ENCODE data around the gene DENND1A. TPM values are rescaled to one million over a fixed set of nuclear protein-coding genes. Genes with fewer than 3 reads are reported as not detected.

Gene DENND1A
- total and polyA plus RNA-seq, 2 donors from 2014 or later, result 16.3 to 19.6 TPM

- no peak overlapping the region for H3K4me3 ChIP-seq (ENCODE audit: low read length in 3 of 3)
- H3K4me1 ChIP-seq (ENCODE audit: control insufficient read depth in 2 of 3, insufficient read depth in 2 of 3, low read depth in 1 of 3, low read length in 3 of 3), result peaks cover 0 to 3% (median 0%) of the 10 kb centered on the region in 3 donors
- no peaks in the 10 kb centered on the region for H3K27me3 ChIP-seq (ENCODE audit: control insufficient read depth, insufficient read depth, low read length)
- no peaks in the 10 kb centered on the region for H3K36me3 ChIP-seq (ENCODE audit: control insufficient read depth in 2 of 3, insufficient read depth in 3 of 3, low read length in 3 of 3)
- FAIRE-seq (no peak), DNase-seq (no peak)
- H3K27ac ChIP-seq (ENCODE audit: low read depth in 2 of 2, low read length in 2 of 2), result no peak overlapping the region
- no peaks in the 10 kb centered on the region for H3K9me3 ChIP-seq (ENCODE audit: control insufficient read depth in 2 of 3, insufficient read depth in 1 of 3, low read length in 3 of 3)
- no peak overlapping the region for H3K9ac ChIP-seq (ENCODE audit: low read length in 3 of 3)
- intact Hi-C loops (cut with DNase I), result no loop called here
- no peak for TF ChIP-seq CTCF (IDR thresholded peaks at IDR 0.05; ENCODE audit: borderline replicate concordance, extremely low read depth, insufficient read depth)
Observed at GRCh38 chr9:123922431-123922830, 7.5 kb downstream of the DENND1A start.

GRCh38 chr9:123914517-123915196, 15.3 kb downstream of the DENND1A start:
- Histone ChIP-seq H3K36me3 (ENCODE audit: control insufficient read depth in 2 of 3, insufficient read depth in 3 of 3, low read length in 3 of 3) (no peaks in the 10 kb centered on the region), H3K4me1 (ENCODE audit: control insufficient read depth in 2 of 3, insufficient read depth in 2 of 3, low read depth in 1 of 3, low read length in 3 of 3) (no peaks in the 10 kb centered on the region), H3K4me3 (ENCODE audit: low read length in 3 of 3) (no peak overlapping the region), H3K9ac (ENCODE audit: low read length in 3 of 3) (no peak overlapping the region), H3K9me3 (ENCODE audit: control insufficient read depth in 2 of 3, insufficient read depth in 1 of 3, low read length in 3 of 3) (no peaks in the 10 kb centered on the region), H3K27me3 (ENCODE audit: control insufficient read depth, insufficient read depth, low read length) (no peaks in the 10 kb centered on the region), H3K27ac (ENCODE audit: low read depth in 2 of 2, low read length in 2 of 2) (no peak overlapping the region)
- no peak for FAIRE-seq
- intact Hi-C loops (cut with DNase I), result no loop called here
- no peak for DNase-seq
- no peak for TF ChIP-seq CTCF (IDR thresholded peaks at IDR 0.05; ENCODE audit: borderline replicate concordance, extremely low read depth, insufficient read depth)

GRCh38 chr9:123912167-123912897, 17.6 kb downstream of the DENND1A start:
- H3K4me1 ChIP-seq (ENCODE audit: control insufficient read depth in 2 of 3, insufficient read depth in 2 of 3, low read depth in 1 of 3, low read length in 3 of 3), result no peaks in the 10 kb centered on the region
- no peak for FAIRE-seq

More at GRCh38 chr9:123912167-123912897, 17.6 kb downstream of the DENND1A start:
- no peaks in the 10 kb centered on the region for H3K27me3 ChIP-seq (ENCODE audit: control insufficient read depth, insufficient read depth, low read length)
- H3K9ac ChIP-seq (ENCODE audit: low read length in 3 of 3), result no peak overlapping the region
- no peak overlapping the region for H3K4me3 ChIP-seq (ENCODE audit: low read length in 3 of 3)
- H3K9me3 ChIP-seq (ENCODE audit: control insufficient read depth in 2 of 3, insufficient read depth in 1 of 3, low read length in 3 of 3), result no peaks in the 10 kb centered on the region
- no peaks in the 10 kb centered on the region for H3K36me3 ChIP-seq (ENCODE audit: control insufficient read depth in 2 of 3, insufficient read depth in 3 of 3, low read length in 3 of 3)
- no peak overlapping the region for H3K27ac ChIP-seq (ENCODE audit: low read depth in 2 of 2, low read length in 2 of 2)
- TF ChIP-seq CTCF (IDR thresholded peaks at IDR 0.05; ENCODE audit: borderline replicate concordance, extremely low read depth, insufficient read depth), result no peak
- no peak for DNase-seq
- intact Hi-C loops (cut with DNase I), result no loop called here

All from kidney (tissue), 14 donors.